Activated B cell treated with CpG ODN at 0.5 μM for 24 hours (primary cell): ENCODE data around the gene PSRC1. TPM values are rescaled to one million over a fixed set of nuclear protein-coding genes. Genes with fewer than 3 reads are reported as not detected.

Source experiments
- ATAC-seq: fragments of 200-7000 bp; cut with Tn5 transposase; one replicate; pipeline ENCODE4 v1.10.0; 2021; ENCODE audit warnings: low read depth, mild to moderate bottlenecking, moderate library complexity
- CTCF ChIA-PET: fragments of 350-600 bp; sonication (Branson Sonifier 250); formaldehyde crosslinking; loops from one replicate; lab custom pipeline; 2021; ENCODE audit warnings: antibody characterized with exemption; lab: Charles Lee
- POLR2A ChIA-PET: fragments of 350-600 bp; sonication (Branson Sonifier 250); formaldehyde crosslinking; loops from one replicate; lab custom pipeline; 2021; ENCODE audit warnings: antibody characterized with exemption; lab: Charles Lee
- DNase-seq: peaks from one replicate; pipeline ENCODE4 v3.0.0; 2022
- H3K27ac Mint-ChIP-seq: one replicate; pipeline ENCODE4 v1.8.0; 2020; ENCODE audit warnings: mixed read lengths
- H3K27me3 Mint-ChIP-seq: one replicate; pipeline ENCODE4 v1.8.0; 2021; ENCODE audit warnings: mixed read lengths
- H3K36me3 Mint-ChIP-seq: one replicate; pipeline ENCODE4 v1.8.0; 2021; ENCODE audit warnings: low read depth, mixed read lengths
- H3K4me1 Mint-ChIP-seq: one replicate; pipeline ENCODE4 v1.8.0; 2021; ENCODE audit warnings: mixed read lengths
- H3K4me3 Mint-ChIP-seq: one replicate; pipeline ENCODE4 v1.8.0; 2020; ENCODE audit warnings: mild to moderate bottlenecking, mixed read lengths
- H3K9me3 Mint-ChIP-seq: one replicate; pipeline ENCODE4 v1.8.0; 2020; ENCODE audit warnings: mixed read lengths
- CTCF ChIP-seq: fragments of 200-600 bp; IDR thresholded peaks from one replicate; pipeline ENCODE4 v1.8.0; 2022; ENCODE audit warnings: antibody characterized with exemption, mild to moderate bottlenecking
- intact Hi-C: fragments of 100-400 bp; cut with micrococcal nuclease; formaldehyde crosslinking; loops from one replicate; pipeline ENCODE4 v1.15.1; 2024
- total RNA-seq: library from RNA; stranded (reverse); gene quantifications from 2 replicates; pipeline ENCODE4 v1.2.3, GENCODE V29; 2022

The PSRC1 gene
- total RNA-seq, 1 donor from 2014 or later = not detected

- no peak for TF ChIP-seq CTCF
- intact Hi-C loops = no loop called here
- Mint-ChIP-seq H3K4me1 (peaks cover 3% of the 10 kb centered on the region), H3K27me3 (no peaks in the 10 kb centered on the region), H3K4me3 (no peak overlapping the region), H3K36me3 (no peaks in the 10 kb centered on the region), H3K9me3 (no peaks in the 10 kb centered on the region), H3K27ac (no peak overlapping the region)
- no peak for DNase-seq
- ATAC-seq = no peak
- CTCF ChIA-PET = no interaction called here
- POLR2A ChIA-PET = no interaction called here
Measured at GRCh38 chr1:109274533-109275476, 8.1 kb downstream of the PSRC1 start.

- H3K4me3 Mint-ChIP-seq = no peak overlapping the region
- ChIA-PET POLR2A (no interaction called here), CTCF (interaction anchor here (1.2 kb wide), 1 partner anchor 13 kb away, joined by 3 read pairs; no protein-coding TSS in a partner anchor)
- no peaks in the 10 kb centered on the region for H3K36me3 Mint-ChIP-seq
- H3K9me3 Mint-ChIP-seq = no peaks in the 10 kb centered on the region
- peaks cover 3% of the 10 kb centered on the region for H3K4me1 Mint-ChIP-seq
- no peak for ATAC-seq
- intact Hi-C loops = no loop called here
- H3K27ac Mint-ChIP-seq = no peak overlapping the region
- no peaks in the 10 kb centered on the region for H3K27me3 Mint-ChIP-seq
- no peak for TF ChIP-seq CTCF
- no peak for DNase-seq
Measured at GRCh38 chr1:109273570-109274288, 9.2 kb downstream of the PSRC1 start.

- no peaks in the 10 kb centered on the region for H3K27me3 Mint-ChIP-seq
- no peaks in the 10 kb centered on the region for H3K9me3 Mint-ChIP-seq
- DNase-seq (no peak), ATAC-seq (no peak)
- POLR2A ChIA-PET = no interaction called here
- H3K27ac Mint-ChIP-seq = no peak overlapping the region
- H3K4me1 Mint-ChIP-seq = peaks cover 3% of the 10 kb centered on the region
- H3K36me3 Mint-ChIP-seq = no peaks in the 10 kb centered on the region
- no peak for TF ChIP-seq CTCF
- no peak overlapping the region for H3K4me3 Mint-ChIP-seq
- intact Hi-C loops = no loop called here
- CTCF ChIA-PET = interaction anchor here (1.2 kb wide), 1 partner anchor 12 kb away, joined by 3 read pairs; no protein-coding TSS in a partner anchor
Measured at GRCh38 chr1:109272831-109273547, 10.0 kb downstream of the PSRC1 start.

GRCh38 chr1:109272021-109272799 is 10.7 kb downstream of the PSRC1 start:
- Mint-ChIP-seq H3K36me3 (no peaks in the 10 kb centered on the region), H3K27me3 (no peaks in the 10 kb centered on the region), H3K27ac (no peak overlapping the region), H3K4me3 (no peak overlapping the region), H3K9me3 (no peaks in the 10 kb centered on the region), H3K4me1 (peaks cover under 1% of the 10 kb centered on the region)
- TF ChIP-seq CTCF = no peak
- ChIA-PET POLR2A (no interaction called here), CTCF (no interaction called here)
- ATAC-seq (no peak), DNase-seq (no peak)
- intact Hi-C loops = no loop called here
